ENCODE results near the gene ABHD11. TPM values are rescaled to one million over a fixed set of nuclear protein-coding genes. Genes with fewer than 3 reads are reported as not detected.

ABHD11 gene
- total RNA-seq, 1 donor from 2014 or later: 62.2 TPM

- no peak for DNase-seq (ENCODE audit: low read depth)
- peaks cover 2% of the 10 kb centered on the region for H3K36me3 ChIP-seq (ENCODE audit: control insufficient read depth, insufficient read depth, low read length)
- no peak for TF ChIP-seq CTCF (IDR thresholded peaks at IDR 0.05; ENCODE audit: insufficient read depth, low read length, poor library complexity, severe bottlenecking)
These were observed 40.2 kb downstream of the ABHD11 start for GRCh38 chr7:73698410-73698809.

GRCh38 chr7:73696372-73696771, 42.2 kb downstream of the ABHD11 start:
- Histone ChIP-seq H3K27me3 (ENCODE audit: control insufficient read depth, insufficient read depth, low read length) (no peaks in the 10 kb centered on the region), H3K4me3 (ENCODE audit: low read depth, low read length) (no peak overlapping the region), H3K36me3 (ENCODE audit: control insufficient read depth, insufficient read depth, low read length) (peaks cover 1% of the 10 kb centered on the region)
- DNase-seq (ENCODE audit: low read depth): no peak
- no peak for TF ChIP-seq CTCF (IDR thresholded peaks at IDR 0.05; ENCODE audit: insufficient read depth, low read length, poor library complexity, severe bottlenecking)

More at GRCh38 chr7:73698410-73698809, 40.2 kb downstream of the ABHD11 start:
- H3K27me3 ChIP-seq (ENCODE audit: control insufficient read depth, insufficient read depth, low read length): no peaks in the 10 kb centered on the region
- H3K4me3 ChIP-seq (ENCODE audit: low read depth, low read length): no peak overlapping the region

- no peaks in the 10 kb centered on the region for H3K36me3 ChIP-seq (ENCODE audit: control insufficient read depth, insufficient read depth, low read length)
- no peak overlapping the region for H3K4me3 ChIP-seq (ENCODE audit: low read depth, low read length)
- no peaks in the 10 kb centered on the region for H3K27me3 ChIP-seq (ENCODE audit: control insufficient read depth, insufficient read depth, low read length)
- no peak for DNase-seq (ENCODE audit: low read depth)
- no peak for TF ChIP-seq CTCF (IDR thresholded peaks at IDR 0.05; ENCODE audit: insufficient read depth, low read length, poor library complexity, severe bottlenecking)
These were observed 48.0 kb downstream of the ABHD11 start for GRCh38 chr7:73690646-73691045.

- TF ChIP-seq CTCF (IDR thresholded peaks at IDR 0.05; ENCODE audit: insufficient read depth, low read length, poor library complexity, severe bottlenecking): no peak
- H3K4me3 ChIP-seq (ENCODE audit: low read depth, low read length): no peak overlapping the region
- H3K27me3 ChIP-seq (ENCODE audit: control insufficient read depth, insufficient read depth, low read length): no peaks in the 10 kb centered on the region
- no peak for DNase-seq (ENCODE audit: low read depth)
- no peaks in the 10 kb centered on the region for H3K36me3 ChIP-seq (ENCODE audit: control insufficient read depth, insufficient read depth, low read length)
These were observed 50.3 kb downstream of the ABHD11 start for GRCh38 chr7:73688288-73688687.

Other genes starting within 250 kb of the ABHD11 start
- gene BAZ1B, start 216.5 kb downstream of the ABHD11 start, total RNA-seq: 60.3 and 61.1 TPM in 2 replicates
- 54.8 and 83.9 TPM in 2 replicates for gene BCL7B, start 181.1 kb downstream of the ABHD11 start, total RNA-seq
- 56.5 and 65.4 TPM in 2 replicates for gene TBL2, start 160.2 kb downstream of the ABHD11 start, total RNA-seq
- gene MLXIPL, start 114.3 kb downstream of the ABHD11 start, total RNA-seq: 0.04 and 0.14 TPM in 2 replicates
- 9.0 and 12.2 TPM in 2 replicates for gene VPS37D, start 71.0 kb downstream of the ABHD11 start, total RNA-seq
- 4.4 and 5.1 TPM in 2 replicates for gene DNAJC30, start 55.3 kb downstream of the ABHD11 start, total RNA-seq
- 47.9 and 69.1 TPM in 2 replicates for gene BUD23, start 55.2 kb downstream of the ABHD11 start, total RNA-seq
- gene STX1A, start 19.1 kb downstream of the ABHD11 start, total RNA-seq: 25.9 and 29.0 TPM in 2 replicates
- gene CLDN3, start 31.5 kb upstream of the ABHD11 start, total RNA-seq: 100 and 123 TPM in 2 replicates
- gene CLDN4, start 92.2 kb upstream of the ABHD11 start, total RNA-seq: 892 and 990 TPM in 2 replicates
- 1.5 and 2.6 TPM in 2 replicates for gene METTL27, start 103.7 kb upstream of the ABHD11 start, total RNA-seq
- gene TMEM270, start 122.4 kb upstream of the ABHD11 start, total RNA-seq: not detected in 2 replicates